Endothelial cell of umbilical vein (primary cell): ENCODE measurements around the gene MEX3D. TPM values are rescaled to one million over a fixed set of nuclear protein-coding genes. Genes with fewer than 3 reads are reported as not detected.

Experiments
- BruUV-seq: library from RNA; stranded (reverse); fragments of 400-500 nt; replicated peaks from 2 replicates; lab custom pipeline; 2021; lab: Mats Ljungman, UMichigan
- CTCF ChIA-PET: fragments of 300-600, 350-600 bp; sonication (Branson Sonifier 250); formaldehyde crosslinking; loops from one replicate; lab custom pipeline; 2021; ENCODE audit warnings: antibody characterized with exemption, inconsistent platforms; lab: Charles Lee
- POLR2A ChIA-PET: fragments of 300-600, 350-600 bp; sonication (Branson Sonifier 250); formaldehyde crosslinking; loops from one replicate; lab custom pipeline; 2021; ENCODE audit warnings: antibody characterized with exemption, inconsistent platforms; lab: Charles Lee
- DNase-seq: peaks from one replicate; pipeline ENCODE4 v3.0.0-alpha.2; 2011; ENCODE audit warnings: low read depth, low spot score
- FAIRE-seq: peaks from 2 replicates; lab custom pipeline; 2011; peaks lifted over from hg19 to GRCh38; lab: Jason Lieb, UNC
- H2AFZ ChIP-seq: 2 replicates; pipeline ENCODE4 v1.6.0; 2012; ENCODE audit warnings: low read depth, low read length, control low read depth, inconsistent platforms
- H3K27ac ChIP-seq: 2 replicates; pipeline ENCODE4 v1.5.1; 2011; ENCODE audit warnings: low read depth, mild to moderate bottlenecking, control low read depth, low read length, moderate library complexity; ENCODE audit not compliant: insufficient read depth
- H3K27me3 ChIP-seq, 2 experiments: 2 replicates each; pipeline versions ENCODE4 v1.6.0 to v1.6.1; 2011; ENCODE audit warnings: low read length in 2 of 2, mixed read lengths in 1 of 2; ENCODE audit not compliant: control insufficient read depth in 2 of 2, insufficient read depth in 2 of 2
- H3K36me3 ChIP-seq, 2 experiments: 2 replicates in 1 of 2; 3 replicates in 1 of 2; pipeline ENCODE4 v1.5.1; 2011; ENCODE audit warnings: low read length in 2 of 2, mild to moderate bottlenecking in 1 of 2, moderate library complexity in 1 of 2; ENCODE audit not compliant: control insufficient read depth in 2 of 2, insufficient read depth in 2 of 2; ENCODE audit errors: extremely low read depth in 1 of 2
- H3K4me1 ChIP-seq: 3 replicates; pipeline ENCODE4 v1.5.1; 2011; ENCODE audit warnings: mild to moderate bottlenecking, low read length; ENCODE audit not compliant: control insufficient read depth, insufficient read depth; ENCODE audit errors: extremely low read depth
- H3K4me2 ChIP-seq: 2 replicates; pipeline ENCODE4 v1.6.1; 2011; ENCODE audit warnings: low read length, control low read depth, mixed read lengths; ENCODE audit not compliant: insufficient read depth
- H3K4me3 ChIP-seq, 3 experiments: fragments of 200-600 bp in 1 of 3; sonication (generic), shearing (Covaris generic) in 1 of 3; replicated peaks in 1 of 3; 2 replicates each; pipeline ENCODE4 v1.5.1; 2011 to 2016; ENCODE audit warnings: control low read depth in 3 of 3, low read length in 3 of 3, mild to moderate bottlenecking in 2 of 3, inconsistent platforms in 1 of 3, low read depth in 1 of 3, moderate library complexity in 1 of 3; ENCODE audit not compliant: insufficient read depth in 1 of 3
- H3K79me2 ChIP-seq: 2 replicates; pipeline ENCODE4 v1.6.0; 2012; ENCODE audit warnings: low read length, inconsistent platforms; ENCODE audit not compliant: control insufficient read depth, insufficient read depth
- H3K9ac ChIP-seq: replicated peaks from 2 replicates; pipeline ENCODE3; 2011; ENCODE audit warnings: low read length, control low read depth; ENCODE audit not compliant: insufficient read depth; ENCODE audit errors: extremely low read depth
- H3K9me1 ChIP-seq: replicated peaks from 3 replicates; pipeline ENCODE4 v1.6.0; 2011; ENCODE audit warnings: mild to moderate bottlenecking, low read length; ENCODE audit not compliant: control insufficient read depth, insufficient read depth; ENCODE audit errors: extremely low read depth
- H3K9me3 ChIP-seq: replicated peaks from 2 replicates; pipeline ENCODE4 v1.5.1; 2012; ENCODE audit warnings: low read length, inconsistent platforms; ENCODE audit not compliant: control insufficient read depth, insufficient read depth
- H4K20me1 ChIP-seq: replicated peaks from 2 replicates; pipeline ENCODE3; 2011; ENCODE audit warnings: mild to moderate bottlenecking, low read length; ENCODE audit not compliant: control insufficient read depth, insufficient read depth; ENCODE audit errors: extremely low read depth
- CTCF ChIP-seq, 2 donors: IDR thresholded peaks; 1 replicate in 1 of 2; 2 replicates in 1 of 2; pipeline ENCODE4 v1.5.1; 2011; ENCODE audit warnings: low read length in 2 of 2, mild to moderate bottlenecking in 2 of 2, moderate library complexity in 2 of 2, control low read depth in 1 of 2, inconsistent platforms in 1 of 2, low read depth in 1 of 2; ENCODE audit not compliant: insufficient read depth in 1 of 2; ENCODE audit errors: extremely low read depth in 1 of 2
- EZH2 ChIP-seq: IDR thresholded peaks from 2 replicates; pipeline ENCODE4 v1.6.1; 2012; ENCODE audit warnings: borderline replicate concordance, low read depth, mild to moderate bottlenecking, moderate library complexity, low read length, inconsistent platforms; ENCODE audit not compliant: severe bottlenecking
- FOS ChIP-seq: IDR thresholded peaks from 2 replicates; pipeline ENCODE4 v1.6.1; 2011; ENCODE audit warnings: mild to moderate bottlenecking, low read length, moderate library complexity, borderline replicate concordance; ENCODE audit not compliant: insufficient read depth
- GATA2 ChIP-seq: IDR thresholded peaks from 2 replicates; pipeline ENCODE4 v1.7.0; 2011; ENCODE audit warnings: low read depth, mild to moderate bottlenecking, moderate library complexity, mixed read lengths, low read length; ENCODE audit not compliant: insufficient read length, insufficient read depth
- JUN ChIP-seq: IDR thresholded peaks from 2 replicates; pipeline ENCODE4 v1.6.1; 2011; ENCODE audit warnings: borderline replicate concordance, low read depth; ENCODE audit not compliant: insufficient read length, insufficient read depth
- MAX ChIP-seq: IDR thresholded peaks from 2 replicates; pipeline ENCODE4 v1.6.1; 2011; ENCODE audit not compliant: insufficient read depth, insufficient read length
- MYC ChIP-seq: IDR thresholded peaks from one replicate; pipeline ENCODE4 v1.6.1; 2011; ENCODE audit warnings: mild to moderate bottlenecking, low read depth, low read length
- POLR2A ChIP-seq: IDR thresholded peaks from 2 replicates; pipeline ENCODE4 v1.6.1; 2012; ENCODE audit warnings: low read depth, mild to moderate bottlenecking, control low read depth, low read length
- POLR2AphosphoS5 ChIP-seq: IDR thresholded peaks from 2 replicates; pipeline ENCODE4 v1.6.1; 2012; ENCODE audit warnings: low read depth, mild to moderate bottlenecking, control low read depth, low read length, moderate library complexity; ENCODE audit not compliant: insufficient read depth
- dilution Hi-C: fragments of 300-500 bp; cut with MboI; formaldehyde crosslinking; loops from one replicate; pipeline ENCODE4 v1.15.0; 2019; ENCODE audit warnings: low sequenced_read_pairs; ENCODE audit not compliant: extremely low pct_ligation_motif_present
- intact Hi-C: fragments of 100-400 bp; cut with micrococcal nuclease; formaldehyde crosslinking; loops from one replicate; pipeline ENCODE4 v1.10.0; 2022
- polyA plus RNA-seq, 4 experiments: library from polyadenylated mRNA; depleted of rRNA in 3 of 4; stranded (reverse) in 3 of 4; unstranded in 1 of 4; fragments of >200 nt; gene quantifications; 2 replicates each; pipeline versions ENCODE4 v1.2.1 to v1.2.3, GENCODE V29; 2011 to 2012; ENCODE audit warnings: missing spikeins in 1 of 4
- total RNA-seq: library from RNA; stranded (reverse); gene quantifications from 2 replicates; pipeline ENCODE4 v1.2.3, GENCODE V29; 2021

The MEX3D gene
- total and polyA plus RNA-seq, 2 donors (not counting 3 experiments of a cell fraction or from before 2014, with no cell fraction given), result 30.0 to 96.7 TPM

GRCh38 chr19:1518471-1518870, 49.7 kb downstream of the MEX3D start:
- no peaks in the 10 kb centered on the region for H4K20me1 ChIP-seq
- POLR2A ChIA-PET, result no interaction called here
- no peak overlapping the region for H3K27ac ChIP-seq
- H3K4me1 ChIP-seq, result no peaks in the 10 kb centered on the region
- intact Hi-C loops (no loop called here), dilution Hi-C loops (no loop called here)
- FAIRE-seq (no peak), DNase-seq (no peak)
- H3K79me2 ChIP-seq, result no peaks in the 10 kb centered on the region
- no peaks in the 10 kb centered on the region for H3K36me3 ChIP-seq
- H3K9ac ChIP-seq, result no peak overlapping the region
- no peak overlapping the region for H2AFZ ChIP-seq
- no peak overlapping the region for H3K4me2 ChIP-seq
- CTCF ChIA-PET, result interaction anchor here (1.3 kb wide), 1 partner anchor 27 kb away, joined by 3 read pairs; no protein-coding TSS in a partner anchor
- BruUV-seq, result no TSS peak
- peaks cover under 1 to 4% of the 10 kb centered on the region in 2 experiments for H3K27me3 ChIP-seq
- TF ChIP-seq POLR2AphosphoS5, result no peak
- TF ChIP-seq MAX, result no peak
- no peak for TF ChIP-seq FOS
- TF ChIP-seq GATA2, result no peak
- no peak for TF ChIP-seq EZH2
- no peak for TF ChIP-seq JUN
- TF ChIP-seq POLR2A, result no peak
- TF ChIP-seq MYC, result no peak
- no peak for TF ChIP-seq CTCF (IDR thresholded peaks at IDR 0.05; ENCODE audit: extremely low read depth in 1 of 2, insufficient read depth in 1 of 2, low read depth in 1 of 2, low read length in 2 of 2)
- H3K9me3 ChIP-seq, result no peaks in the 10 kb centered on the region
- no peaks in the 10 kb centered on the region for H3K9me1 ChIP-seq
- no peak overlapping the region for H3K4me3 ChIP-seq
